HG03439 (cell line): Measurements from ENCODE around the gene NPAS1.

ENCODE experiments used
- ATAC-seq: cut with Tn5 transposase; IDR thresholded peaks from one replicate; pipeline ENCODE4 v1.9.1; 2021; ENCODE audit warnings: mild to moderate bottlenecking, moderate library complexity; ENCODE audit not compliant: unreplicated experiment

NPAS1 gene

DNA sequence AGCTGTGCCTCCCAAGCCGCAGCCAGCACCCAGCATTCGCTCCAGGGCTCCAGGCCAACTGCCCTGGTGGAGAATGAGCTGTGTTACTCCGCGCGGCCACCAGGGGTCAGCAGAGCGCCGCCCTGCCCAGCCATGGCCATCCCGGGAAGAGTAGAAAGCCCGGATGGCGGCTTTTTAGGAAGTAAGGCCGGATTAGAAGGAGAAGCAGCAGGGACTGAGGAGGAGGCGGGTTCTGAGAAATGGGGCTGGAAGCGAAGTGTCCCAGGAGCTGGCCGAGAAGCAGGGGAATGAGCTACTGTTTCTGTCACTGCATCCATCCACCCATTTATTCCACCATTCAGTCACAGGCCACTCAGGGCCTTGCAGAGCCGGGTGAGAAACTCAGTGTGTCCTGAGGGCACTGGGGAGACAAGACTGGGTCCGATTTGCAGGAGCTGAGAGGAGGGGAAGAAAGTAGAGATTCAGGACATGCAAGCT is 6.6 kb upstream of the NPAS1 start:
- ATAC-seq: no peak

DNA sequence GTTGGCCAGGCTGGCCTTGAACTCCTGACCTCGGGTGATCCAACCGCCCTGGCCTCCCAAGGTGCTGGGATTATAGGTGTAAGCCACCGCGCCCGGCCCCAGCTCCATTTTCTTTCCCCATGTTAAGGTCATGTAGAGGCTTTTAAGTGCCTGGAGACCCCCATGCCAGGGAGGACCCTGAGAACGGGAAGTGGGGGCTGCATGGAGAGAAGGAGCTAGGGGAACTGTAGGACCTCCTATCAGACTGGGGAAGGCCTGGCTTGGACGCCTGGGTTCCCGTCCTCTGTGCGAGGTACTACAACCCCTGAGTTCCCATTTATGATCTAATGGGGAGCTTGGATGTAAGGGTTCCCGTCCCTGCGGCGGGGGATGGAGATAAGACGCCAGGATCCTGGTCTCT is 714 bp upstream of the NPAS1 start:
- no peak for ATAC-seq

DNA sequence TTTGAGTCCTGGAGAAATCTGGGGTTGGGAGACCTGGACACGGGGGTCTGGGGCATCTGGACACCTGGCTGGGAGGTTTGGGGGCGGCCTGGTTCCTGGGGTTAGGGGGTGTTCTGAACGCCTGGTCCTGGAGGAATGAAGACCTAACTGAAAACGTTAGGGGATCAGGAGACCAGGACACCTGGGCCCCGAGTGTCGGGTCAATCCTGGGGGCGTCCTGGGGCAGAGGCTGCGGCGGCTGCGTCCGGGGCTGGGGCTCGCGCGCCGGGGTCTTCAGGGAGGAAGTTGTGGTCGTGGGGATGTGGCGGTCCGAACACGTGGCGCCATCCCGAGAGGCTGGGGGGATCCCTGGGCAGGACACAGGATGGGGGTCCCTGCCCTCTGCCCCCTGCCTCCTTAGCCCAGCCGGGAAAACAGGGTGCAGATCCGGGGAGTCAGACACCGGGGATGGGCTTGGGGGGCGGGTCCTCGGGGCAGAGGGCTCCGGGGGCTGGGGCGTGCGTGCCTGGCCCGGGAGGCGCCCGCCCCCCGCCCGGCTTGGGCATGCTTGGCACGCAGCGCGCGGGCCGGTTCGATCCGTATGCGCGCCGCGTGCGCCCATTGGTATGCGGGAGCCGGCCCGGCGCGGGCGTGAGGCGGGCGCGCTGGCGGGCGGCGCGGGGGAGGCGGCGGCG is 632 bp downstream of the NPAS1 start:
- ATAC-seq: no peak

DNA sequence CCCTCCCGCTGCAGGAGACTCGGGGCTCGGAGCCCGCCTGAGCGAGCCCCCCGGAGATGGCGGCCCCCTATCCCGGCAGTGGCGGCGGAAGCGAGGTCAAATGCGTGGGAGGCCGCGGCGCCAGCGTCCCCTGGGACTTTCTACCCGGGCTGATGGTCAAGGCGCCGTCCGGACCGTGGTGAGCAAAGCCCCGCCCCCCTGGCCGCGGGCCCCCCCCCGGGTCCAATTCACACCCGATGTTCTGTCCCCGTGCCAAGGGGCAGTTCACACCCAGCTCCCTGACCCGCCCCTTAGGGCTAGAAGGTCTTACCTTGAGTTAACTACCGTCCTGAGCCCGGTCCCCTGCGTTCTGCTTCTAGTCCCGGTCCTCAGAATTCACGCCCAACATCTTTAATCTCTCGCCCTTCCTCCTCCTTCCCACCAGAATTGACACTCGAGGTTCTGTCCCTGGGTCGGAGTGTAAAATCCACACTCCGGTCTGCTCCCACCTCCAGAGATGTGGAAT is 1.4 kb downstream of the NPAS1 start:
- no peak for ATAC-seq

DNA sequence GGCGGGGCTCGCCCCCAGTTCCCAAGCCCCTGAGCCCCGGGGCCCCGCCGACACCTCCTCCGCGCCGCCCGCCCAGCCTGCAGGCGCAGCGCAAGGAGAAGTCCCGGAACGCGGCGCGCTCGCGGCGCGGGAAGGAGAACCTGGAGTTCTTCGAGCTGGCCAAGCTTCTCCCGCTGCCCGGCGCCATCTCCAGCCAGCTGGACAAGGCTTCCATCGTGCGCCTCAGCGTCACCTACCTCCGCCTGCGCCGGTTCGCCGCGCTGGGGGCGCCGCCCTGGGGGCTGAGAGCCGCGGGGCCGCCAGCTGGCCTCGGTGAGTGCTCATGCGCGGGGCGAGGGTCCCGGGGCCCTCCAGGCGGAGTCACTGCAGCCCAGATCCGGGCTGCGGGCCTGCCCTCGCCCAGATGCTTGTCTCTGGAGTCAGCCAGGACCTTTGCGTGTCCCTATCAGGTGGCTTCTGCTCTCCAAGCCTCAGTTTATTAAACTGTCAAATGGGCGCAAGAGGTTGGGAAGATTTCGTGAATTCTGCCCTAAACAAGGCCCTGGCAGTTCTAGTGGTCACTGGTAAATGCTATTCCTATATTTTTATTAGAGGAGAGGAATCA is 2.0 kb downstream of the NPAS1 start:
- no peak for ATAC-seq

DNA sequence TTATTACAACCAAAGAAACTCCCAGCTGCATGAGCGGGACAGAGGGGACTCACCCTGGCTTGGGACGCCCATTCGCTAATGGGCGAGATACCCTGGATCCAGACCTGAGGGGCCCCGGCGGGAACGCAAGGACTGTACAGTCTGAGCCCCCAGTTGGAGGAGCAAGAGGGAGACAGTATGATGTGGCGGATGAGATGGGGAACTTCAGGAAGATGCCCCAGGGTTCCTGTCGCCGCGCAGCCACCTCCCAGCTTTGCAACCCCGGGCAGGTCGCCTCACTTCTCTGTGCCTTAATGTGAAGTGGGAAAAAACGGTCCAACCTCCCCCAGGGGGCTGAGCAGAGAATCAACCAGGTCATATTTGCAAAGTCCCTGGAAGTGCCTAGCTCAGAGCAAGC is 2.5 kb downstream of the NPAS1 start:
- ATAC-seq: no peak

DNA sequence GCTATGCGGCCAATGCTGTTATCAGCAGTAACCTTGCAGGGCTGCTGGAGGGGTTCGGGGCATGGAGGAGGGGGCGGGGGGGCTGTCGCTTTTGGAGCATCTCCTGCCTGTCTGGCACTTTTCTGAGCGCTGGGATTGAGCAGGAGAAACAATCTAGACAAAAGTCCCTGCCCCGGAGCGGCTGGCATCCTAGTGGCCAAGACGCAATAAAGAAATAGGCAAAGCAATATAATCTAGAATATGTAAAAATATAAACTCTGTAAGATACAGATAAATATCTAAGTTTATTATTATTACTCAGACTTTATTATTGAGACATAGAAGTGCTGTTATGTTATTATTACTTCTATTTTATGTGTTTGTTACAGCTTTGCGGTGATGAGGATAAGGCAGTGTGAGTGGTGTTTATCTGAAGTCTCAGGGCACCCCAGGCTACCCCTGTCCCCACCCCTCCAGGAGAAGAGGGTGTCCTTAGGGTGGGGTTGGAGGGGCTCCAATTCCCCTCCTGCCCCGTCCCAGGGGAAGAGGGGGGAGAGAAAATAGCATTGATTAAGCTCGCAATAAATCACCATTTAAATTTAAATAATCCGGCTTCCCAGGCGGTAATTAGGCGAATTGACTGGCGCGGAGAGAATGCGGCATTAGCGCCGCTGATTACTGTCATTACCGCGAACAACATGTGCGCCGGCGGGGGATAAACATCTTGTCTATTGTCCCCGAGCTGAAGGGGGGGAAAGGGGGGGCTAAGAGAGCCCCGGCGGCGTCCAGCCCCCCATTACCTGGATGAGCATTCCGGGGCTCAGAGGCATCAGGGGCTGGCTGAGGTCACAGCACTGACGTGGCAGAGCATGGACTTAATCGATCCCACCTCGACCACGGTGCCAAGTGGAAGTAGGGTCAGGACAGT is 3.2 kb downstream of the NPAS1 start:
- ATAC-seq: no peak

DNA sequence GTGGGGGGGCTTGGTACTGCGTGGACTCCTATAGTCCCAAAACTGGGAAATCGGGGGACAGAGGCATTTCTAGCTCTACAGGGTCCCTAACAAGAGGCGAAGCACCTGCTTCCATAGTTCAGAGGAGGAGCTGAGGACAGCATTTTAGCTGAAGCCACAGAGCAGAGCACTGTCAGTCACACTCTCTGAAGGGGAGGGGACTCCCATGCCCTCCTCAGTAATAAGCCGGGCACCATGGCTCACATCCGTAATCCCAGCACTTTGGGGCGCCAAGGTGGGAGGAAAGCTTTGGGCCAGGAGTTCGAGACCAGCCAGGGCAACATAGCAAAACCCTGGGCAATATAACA is 3.8 kb downstream of the NPAS1 start:
- ATAC-seq: no peak

DNA sequence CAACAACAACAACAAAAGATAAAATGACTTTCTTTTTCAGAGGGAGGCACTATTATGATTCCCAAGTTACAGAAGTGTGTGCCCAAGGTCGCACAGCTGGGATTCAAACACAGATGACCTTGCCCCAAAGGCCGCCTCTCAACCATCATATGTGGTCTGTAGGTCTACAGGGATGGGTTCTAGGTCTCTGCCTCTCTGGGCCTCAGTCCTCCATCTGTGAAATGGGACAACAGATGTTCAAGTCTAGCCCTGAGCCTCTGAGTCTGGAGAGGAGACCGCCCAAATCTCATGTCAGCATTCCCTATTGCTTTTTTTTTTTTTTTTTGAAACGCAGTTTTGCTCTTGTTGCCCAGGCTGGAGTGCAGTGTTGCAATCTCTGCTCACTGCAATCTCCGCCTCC is 4.9 kb downstream of the NPAS1 start:
- ATAC-seq: no peak

DNA sequence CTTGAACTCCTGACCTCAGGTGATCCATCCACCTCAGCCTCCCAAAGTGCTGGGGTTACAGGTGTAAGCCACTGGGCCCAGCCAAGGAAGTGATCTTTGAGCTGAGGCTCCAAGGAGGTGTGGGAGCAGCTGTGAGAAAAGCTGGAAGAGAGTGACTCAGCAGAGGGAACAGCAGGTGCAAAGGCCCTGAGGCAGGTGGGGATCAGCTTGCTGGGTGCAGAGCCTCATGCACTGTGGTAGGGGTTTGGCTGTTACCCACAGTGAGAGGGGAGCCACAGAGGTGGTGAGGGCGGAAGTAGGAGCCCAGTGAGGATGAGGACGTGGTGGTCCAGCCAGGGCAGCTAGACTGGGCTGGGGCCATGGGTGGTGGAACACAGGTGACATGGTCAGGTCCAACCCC is 6.5 kb downstream of the NPAS1 start:
- no peak for ATAC-seq

DNA sequence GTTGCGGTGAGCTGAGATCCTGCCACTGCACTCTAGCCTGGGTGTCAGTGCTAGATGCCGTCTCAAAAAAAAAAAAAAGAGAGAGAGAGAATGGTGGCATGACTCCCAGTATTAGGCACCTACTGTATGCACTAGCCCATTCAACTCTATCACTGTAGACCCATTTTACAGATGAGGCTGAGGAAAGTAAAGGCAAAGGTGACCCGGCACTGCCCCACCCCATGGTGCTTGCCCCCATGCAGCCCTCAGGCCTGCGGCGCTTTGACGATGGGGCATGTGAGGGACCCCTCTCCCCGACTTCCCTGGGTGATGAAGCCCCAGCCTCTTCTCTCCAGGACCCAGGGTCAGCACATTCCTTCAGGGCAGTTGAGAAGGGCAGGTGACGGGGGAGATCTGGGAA is 7.3 kb downstream of the NPAS1 start:
- no peak for ATAC-seq

DNA sequence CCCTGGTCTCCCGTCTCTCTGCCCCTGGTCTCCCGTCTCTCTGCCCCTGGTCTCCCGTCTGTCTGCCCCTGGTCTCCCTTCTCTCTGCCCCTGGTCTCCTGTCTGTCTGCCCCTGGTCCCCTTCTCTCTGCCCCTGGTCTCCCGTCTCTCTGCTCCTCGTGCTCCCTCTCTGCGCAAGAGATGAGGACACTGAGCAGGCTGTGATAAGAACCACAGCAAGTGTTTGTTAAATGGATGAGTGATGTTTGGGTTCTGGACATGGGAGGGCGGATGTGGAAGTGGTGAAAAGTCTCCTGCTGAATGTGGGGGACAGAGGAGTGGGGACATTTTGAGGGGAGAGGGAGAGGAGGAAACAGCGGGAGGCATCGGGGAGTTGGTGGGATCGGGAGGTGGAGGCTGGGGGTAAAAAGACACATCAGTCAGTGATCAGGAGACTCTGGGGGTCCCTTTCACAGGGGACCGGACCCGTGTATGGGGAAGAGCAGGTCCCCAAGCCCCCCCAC is 8.0 kb downstream of the NPAS1 start:
- ATAC-seq: no peak

DNA sequence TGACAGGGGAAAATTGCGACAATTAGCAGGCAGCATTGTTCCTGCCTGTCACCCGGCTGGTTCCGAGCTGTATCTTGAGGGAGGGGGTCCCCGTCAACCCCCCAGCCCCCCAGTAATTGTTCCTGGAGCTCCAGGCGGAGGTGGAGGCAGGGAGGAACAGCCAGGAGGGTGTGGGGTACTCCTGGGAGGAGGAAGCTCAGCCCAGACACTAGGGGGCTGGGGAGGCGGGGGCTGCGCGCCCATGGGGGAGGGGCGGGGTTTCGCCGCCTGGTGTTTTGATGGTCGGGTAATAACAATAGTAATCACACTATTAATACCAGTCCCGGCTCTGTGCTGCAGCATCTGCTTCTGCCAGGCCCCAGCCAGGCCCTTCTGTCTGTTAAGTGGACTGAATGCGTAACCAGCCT is 8.6 kb downstream of the NPAS1 start:
- no peak for ATAC-seq

DNA sequence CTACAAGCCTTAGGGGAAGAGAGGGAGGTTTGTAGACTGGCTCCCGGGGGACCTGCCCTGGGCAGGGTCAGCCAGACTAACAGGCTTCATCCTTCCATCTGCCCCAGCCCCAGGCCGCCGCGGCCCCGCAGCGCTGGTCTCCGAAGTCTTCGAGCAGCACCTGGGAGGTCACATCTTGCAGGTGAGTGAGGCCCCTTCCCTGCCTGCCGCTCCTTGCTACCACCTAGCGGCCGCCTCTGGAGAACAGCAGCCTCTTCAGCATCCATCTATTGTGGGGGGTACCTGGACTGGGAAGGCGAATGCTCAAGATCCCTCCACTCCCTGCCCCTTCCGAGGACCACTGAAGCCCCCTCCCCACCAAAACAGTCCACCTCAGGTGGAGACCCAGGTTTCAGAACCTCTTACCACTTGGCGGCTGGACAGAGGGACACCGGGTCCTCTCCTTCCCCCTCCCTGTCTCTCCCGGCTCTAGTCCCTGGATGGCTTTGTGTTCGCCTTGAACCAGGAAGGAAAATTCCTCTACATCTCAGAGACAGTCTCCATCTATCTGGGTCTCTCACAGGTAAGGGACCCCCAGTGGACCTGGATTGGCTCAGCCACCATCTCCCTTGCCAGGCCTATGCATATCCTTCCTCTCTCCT is 12.7 kb downstream of the NPAS1 start:
- no peak for ATAC-seq

DNA sequence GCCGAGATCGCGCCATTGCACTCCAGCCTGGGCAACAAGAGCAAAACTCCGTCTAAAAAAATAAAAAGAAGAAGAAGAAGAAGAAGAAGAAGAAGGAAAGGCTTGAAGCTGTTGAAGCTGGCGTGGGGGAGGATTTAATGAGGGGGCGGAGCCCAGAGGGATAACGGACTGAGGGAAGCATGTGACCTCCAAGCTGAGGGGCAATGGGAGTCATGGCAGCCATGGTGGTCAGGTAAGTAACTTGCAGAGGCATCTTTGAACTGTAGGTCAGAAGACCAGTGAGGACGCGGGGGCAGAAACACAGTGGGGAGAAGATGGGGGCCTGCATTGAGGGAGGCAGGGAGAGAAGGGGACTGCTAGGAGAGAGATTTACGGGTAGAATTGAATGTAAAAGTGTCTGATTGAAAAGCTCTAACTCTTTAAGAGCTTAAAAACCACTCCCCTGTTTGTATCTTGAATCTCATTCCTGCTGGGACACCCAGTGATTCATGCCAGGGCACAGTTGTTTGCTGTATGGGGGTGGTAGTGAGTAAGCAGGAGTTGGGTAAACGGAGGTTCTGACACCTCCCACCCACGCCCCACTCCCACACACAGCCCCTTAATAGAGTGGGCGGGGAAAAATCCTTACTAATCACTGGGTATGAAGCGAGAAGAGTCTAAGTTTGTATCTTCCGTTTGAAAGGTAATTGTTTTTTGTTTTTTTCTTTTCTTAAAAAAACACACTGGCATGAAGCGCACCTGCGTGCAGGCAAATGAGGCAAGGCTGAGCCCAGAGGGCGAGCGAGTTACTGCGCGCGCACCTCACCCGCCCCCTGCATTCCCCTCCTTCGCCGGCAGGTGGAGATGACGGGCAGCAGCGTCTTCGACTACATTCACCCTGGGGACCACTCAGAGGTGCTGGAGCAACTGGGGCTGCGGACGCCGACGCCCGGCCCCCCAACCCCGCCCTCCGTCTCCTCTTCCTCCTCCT is 15.8 kb downstream of the NPAS1 start:
- no peak for ATAC-seq

DNA sequence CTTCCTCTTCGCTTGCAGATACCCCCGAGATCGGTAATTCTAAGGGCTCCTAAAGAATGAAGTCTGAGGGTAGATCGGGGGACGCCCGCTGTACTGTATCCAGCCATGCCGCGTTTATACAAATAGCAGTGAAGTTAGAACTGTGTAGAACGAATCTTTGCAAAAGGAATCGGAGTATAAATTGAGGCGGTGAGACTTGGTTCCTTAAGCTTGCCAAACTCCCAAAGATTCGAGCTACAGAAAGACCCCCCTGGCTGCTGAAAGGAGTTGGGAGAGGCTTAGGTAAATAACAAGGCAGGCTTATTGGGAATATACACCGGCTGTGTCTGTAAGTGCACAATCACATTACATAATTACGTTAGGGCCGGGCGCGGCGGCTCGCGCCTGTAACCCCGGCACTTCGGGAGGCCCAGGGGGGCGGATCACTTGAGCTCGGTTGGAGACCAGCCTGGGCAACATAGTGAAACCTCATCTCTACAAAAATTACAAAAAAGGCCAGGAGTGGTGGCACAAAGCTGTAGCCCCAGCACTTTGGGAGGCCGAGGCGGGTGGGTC is 16.5 kb downstream of the NPAS1 start:
- ATAC-seq: no peak

DNA sequence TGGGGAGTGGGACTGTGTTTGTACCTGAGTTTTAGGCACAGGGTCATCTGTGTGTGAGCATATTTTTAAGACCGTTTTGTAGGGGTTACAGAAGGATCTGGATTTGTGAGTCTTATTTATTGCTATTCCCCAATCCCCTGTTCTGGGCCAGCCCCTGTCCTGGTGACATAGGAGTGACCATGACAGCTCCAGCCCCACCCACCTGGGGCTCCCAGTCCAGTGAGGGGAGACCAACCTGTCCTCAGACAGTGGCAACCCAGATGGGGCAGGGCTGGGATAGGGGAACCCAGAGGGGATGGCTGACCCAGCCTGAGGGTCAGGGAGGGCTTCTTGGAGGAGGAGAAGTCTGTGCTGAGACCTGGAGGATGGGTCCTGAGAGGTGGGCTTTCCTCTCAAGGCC is 18.1 kb downstream of the NPAS1 start:
- ATAC-seq: no peak

DNA sequence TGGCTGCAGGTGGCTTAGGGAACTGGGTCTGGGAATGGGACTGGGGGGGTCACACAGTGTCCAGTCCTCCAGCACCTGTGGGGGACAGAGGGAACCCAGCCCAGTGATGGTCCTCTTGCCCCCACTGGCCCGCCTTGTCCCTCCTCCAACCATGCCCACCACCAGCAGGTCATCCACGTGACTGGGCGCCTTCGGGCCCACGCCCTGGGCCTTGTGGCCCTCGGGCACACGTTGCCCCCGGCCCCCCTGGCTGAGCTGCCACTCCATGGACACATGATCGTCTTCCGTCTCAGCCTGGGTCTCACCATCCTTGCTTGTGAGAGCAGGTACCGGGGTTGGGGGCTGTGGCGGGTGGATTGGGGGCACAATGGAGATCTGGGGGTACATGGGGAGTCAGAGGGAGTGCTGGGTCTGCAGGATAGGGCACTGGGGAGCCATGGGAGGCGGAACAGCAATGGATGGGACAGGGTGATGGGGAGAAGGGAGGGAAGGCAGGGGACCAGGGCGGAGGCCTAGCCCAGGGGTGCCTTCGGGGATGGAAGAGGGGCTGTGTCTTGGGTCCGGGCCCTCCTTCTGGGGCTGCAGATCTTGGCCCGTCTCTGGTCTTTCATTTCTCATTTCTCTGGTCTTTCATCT is 19.7 kb downstream of the NPAS1 start:
- ATAC-seq: no peak

DNA sequence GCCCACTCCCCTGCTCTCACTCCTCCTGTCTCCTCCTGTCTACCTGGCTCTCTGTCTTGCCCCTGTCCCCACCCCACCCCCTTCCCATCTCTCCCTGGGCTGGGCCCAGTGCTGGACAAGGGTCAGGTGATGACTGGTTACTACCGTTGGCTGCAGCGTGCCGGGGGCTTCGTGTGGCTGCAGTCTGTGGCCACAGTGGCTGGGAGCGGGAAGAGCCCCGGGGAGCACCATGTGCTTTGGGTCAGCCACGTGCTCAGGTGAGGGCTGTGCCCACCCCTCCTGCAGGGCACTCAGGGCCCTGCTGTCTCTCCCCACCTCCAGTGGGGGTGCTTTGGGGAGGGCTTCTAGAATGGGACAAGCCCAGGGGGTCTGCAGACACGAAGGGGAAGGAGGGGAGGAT is 21.2 kb downstream of the NPAS1 start:
- ATAC-seq: no peak
